ENCODE results near the gene DLGAP1.

DLGAP1 gene

GRCh38 chr18:4106407-4107033 is 348.6 kb downstream of the DLGAP1 start:
- H3K4me3 Mint-ChIP-seq: no peak overlapping the region
- peak; percentile 67 for DNase-seq
- no peaks in the 10 kb centered on the region for H3K4me1 Mint-ChIP-seq (ENCODE audit: low read depth)
- no peaks in the 10 kb centered on the region for H3K9me3 Mint-ChIP-seq
- no peak overlapping the region for H3K27ac Mint-ChIP-seq
- no peaks in the 10 kb centered on the region for H3K36me3 Mint-ChIP-seq (ENCODE audit: low read depth)
- peaks cover 7% of the 10 kb centered on the region for H3K27me3 Mint-ChIP-seq

DNA sequence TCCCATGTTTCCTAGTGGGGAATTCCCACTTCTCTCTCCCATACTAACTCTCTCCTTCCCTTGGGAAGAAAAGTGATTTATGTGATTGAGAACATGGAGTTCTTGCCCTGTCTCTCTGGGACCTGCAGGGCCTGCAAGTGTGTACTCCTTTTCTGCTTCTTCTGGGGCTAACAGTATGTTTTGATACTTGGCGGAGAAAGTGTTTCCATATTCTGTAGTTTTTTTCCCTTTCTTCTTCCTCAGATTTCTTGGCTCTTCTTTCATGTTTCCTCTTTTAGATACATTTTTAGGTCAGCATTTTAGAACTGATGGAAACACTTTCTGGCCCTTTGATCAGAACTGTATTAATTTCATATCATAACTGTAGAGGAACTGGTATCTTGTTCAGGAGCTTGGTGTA is 352.2 kb downstream of the DLGAP1 start:
- no peak for DNase-seq
- Mint-ChIP-seq H3K36me3 (ENCODE audit: low read depth) (no peaks in the 10 kb centered on the region), H3K4me1 (ENCODE audit: low read depth) (peaks cover 7% of the 10 kb centered on the region), H3K27ac (no peak overlapping the region), H3K4me3 (no peak overlapping the region), H3K27me3 (peaks cover 7% of the 10 kb centered on the region), H3K9me3 (no peaks in the 10 kb centered on the region)

- H3K4me1 Mint-ChIP-seq (ENCODE audit: low read depth): peaks cover 7% of the 10 kb centered on the region
- no peak overlapping the region for H3K4me3 Mint-ChIP-seq
These were observed 354.1 kb downstream of the DLGAP1 start for GRCh38 chr18:4101009-4101408.

GRCh38 chr18:4096486-4096885 is 358.6 kb downstream of the DLGAP1 start:
- H3K9me3 Mint-ChIP-seq: no peaks in the 10 kb centered on the region
- H3K27me3 Mint-ChIP-seq: no peaks in the 10 kb centered on the region
- H3K4me1 Mint-ChIP-seq (ENCODE audit: low read depth): peaks cover 7% of the 10 kb centered on the region
- DNase-seq: no peak
- no peaks in the 10 kb centered on the region for H3K36me3 Mint-ChIP-seq (ENCODE audit: low read depth)
- H3K4me3 Mint-ChIP-seq: no peak overlapping the region
- no peak overlapping the region for H3K27ac Mint-ChIP-seq

More at GRCh38 chr18:4101009-4101408, 354.1 kb downstream of the DLGAP1 start:
- no peak overlapping the region for H3K27ac Mint-ChIP-seq
- H3K36me3 Mint-ChIP-seq (ENCODE audit: low read depth): no peaks in the 10 kb centered on the region
- H3K9me3 Mint-ChIP-seq: no peaks in the 10 kb centered on the region
- DNase-seq: no peak
- no peaks in the 10 kb centered on the region for H3K27me3 Mint-ChIP-seq

- no peaks in the 10 kb centered on the region for H3K4me1 Mint-ChIP-seq (ENCODE audit: low read depth)
- H3K27ac Mint-ChIP-seq: no peak overlapping the region
- H3K27me3 Mint-ChIP-seq: no peaks in the 10 kb centered on the region
- H3K36me3 Mint-ChIP-seq (ENCODE audit: low read depth): no peaks in the 10 kb centered on the region
- H3K4me3 Mint-ChIP-seq: no peak overlapping the region
- no peaks in the 10 kb centered on the region for H3K9me3 Mint-ChIP-seq
- DNase-seq: no peak
These were observed 361.4 kb downstream of the DLGAP1 start for GRCh38 chr18:4093676-4094075.

GRCh38 chr18:4084382-4084900 is 370.7 kb downstream of the DLGAP1 start:
- no peaks in the 10 kb centered on the region for H3K36me3 Mint-ChIP-seq (ENCODE audit: low read depth)
- peaks cover 3% of the 10 kb centered on the region for H3K9me3 Mint-ChIP-seq
- no peak overlapping the region for H3K27ac Mint-ChIP-seq
- H3K4me1 Mint-ChIP-seq (ENCODE audit: low read depth): no peaks in the 10 kb centered on the region
- no peak overlapping the region for H3K4me3 Mint-ChIP-seq
- H3K27me3 Mint-ChIP-seq: no peaks in the 10 kb centered on the region
- DNase-seq: no peak

DNA sequence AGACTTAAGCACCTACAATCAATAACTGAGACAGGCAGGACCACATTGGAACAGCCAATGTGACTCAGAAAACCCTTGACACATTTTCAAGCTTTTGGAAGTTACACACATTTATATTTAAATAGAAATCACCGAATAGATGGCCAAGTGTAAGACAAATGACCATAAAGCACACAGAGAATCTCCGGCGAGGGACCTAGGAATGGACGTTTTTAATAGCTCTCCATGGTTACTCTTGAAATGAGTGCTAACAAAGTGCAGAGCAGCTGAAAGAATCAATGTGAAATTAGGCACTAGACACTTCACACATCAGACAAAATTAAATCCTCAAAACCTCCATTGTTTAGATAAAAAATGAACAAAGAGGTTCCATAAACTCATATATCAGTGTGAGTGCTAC is 376.9 kb downstream of the DLGAP1 start:
- no peak overlapping the region for H3K27ac Mint-ChIP-seq
- DNase-seq: no peak
- no peak overlapping the region for H3K4me3 Mint-ChIP-seq
- H3K36me3 Mint-ChIP-seq (ENCODE audit: low read depth): no peaks in the 10 kb centered on the region
- H3K4me1 Mint-ChIP-seq (ENCODE audit: low read depth): no peaks in the 10 kb centered on the region
- peaks cover 8% of the 10 kb centered on the region for H3K27me3 Mint-ChIP-seq
- H3K9me3 Mint-ChIP-seq: no peaks in the 10 kb centered on the region

GRCh38 chr18:4077721-4078120 is 377.4 kb downstream of the DLGAP1 start:
- Mint-ChIP-seq H3K4me3 (no peak overlapping the region), H3K9me3 (no peaks in the 10 kb centered on the region), H3K27ac (no peak overlapping the region), H3K27me3 (peaks cover 8% of the 10 kb centered on the region), H3K4me1 (ENCODE audit: low read depth) (no peaks in the 10 kb centered on the region), H3K36me3 (ENCODE audit: low read depth) (no peaks in the 10 kb centered on the region)
- no peak for DNase-seq

DNA sequence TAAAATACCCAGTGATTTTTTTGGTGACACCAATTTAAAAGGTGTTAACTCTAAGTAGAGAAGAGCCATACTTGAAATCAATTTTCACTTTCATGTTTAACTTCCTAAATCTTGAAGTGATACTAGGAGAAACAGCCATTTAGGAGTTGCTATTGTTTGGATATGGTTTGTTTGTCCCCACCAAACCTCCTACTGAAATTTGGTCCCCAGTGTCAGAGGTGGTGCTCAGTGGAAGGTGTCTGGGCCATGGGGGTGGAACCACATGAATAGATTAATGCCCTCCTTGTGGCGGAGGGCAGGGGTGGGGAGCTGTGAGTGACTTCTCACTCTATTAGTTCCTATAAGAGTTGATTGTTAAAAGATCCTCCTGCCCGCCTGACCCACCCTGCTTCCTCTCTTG is 377.9 kb downstream of the DLGAP1 start:
- no peak overlapping the region for H3K27ac Mint-ChIP-seq
- H3K27me3 Mint-ChIP-seq: peaks cover 8% of the 10 kb centered on the region
- no peaks in the 10 kb centered on the region for H3K36me3 Mint-ChIP-seq (ENCODE audit: low read depth)
- no peak overlapping the region for H3K4me3 Mint-ChIP-seq
- DNase-seq: no peak
- H3K9me3 Mint-ChIP-seq: no peaks in the 10 kb centered on the region
- no peaks in the 10 kb centered on the region for H3K4me1 Mint-ChIP-seq (ENCODE audit: low read depth)

DNA sequence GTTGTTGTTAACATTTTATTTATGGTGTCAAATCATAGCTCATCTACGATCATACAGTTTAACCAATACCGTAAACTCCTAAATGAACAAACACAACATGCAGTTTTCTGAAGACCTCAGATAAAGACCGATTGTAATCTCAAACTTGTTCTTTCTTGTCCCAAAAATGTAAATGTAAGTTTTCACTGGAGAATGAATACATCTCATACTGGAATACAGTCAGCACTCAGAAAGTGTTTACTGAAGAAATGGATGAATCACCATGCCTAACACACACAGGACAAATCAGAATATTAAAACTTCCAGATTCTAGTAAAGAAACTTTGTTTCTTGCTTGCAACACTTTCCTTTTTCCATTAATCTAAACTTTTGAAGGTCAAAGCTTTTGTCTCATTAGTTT is 380.5 kb downstream of the DLGAP1 start:
- no peaks in the 10 kb centered on the region for H3K9me3 Mint-ChIP-seq
- peaks cover 8% of the 10 kb centered on the region for H3K27me3 Mint-ChIP-seq
- DNase-seq: no peak
- no peaks in the 10 kb centered on the region for H3K36me3 Mint-ChIP-seq (ENCODE audit: low read depth)
- H3K4me3 Mint-ChIP-seq: no peak overlapping the region
- no peaks in the 10 kb centered on the region for H3K4me1 Mint-ChIP-seq (ENCODE audit: low read depth)
- H3K27ac Mint-ChIP-seq: no peak overlapping the region

DNA sequence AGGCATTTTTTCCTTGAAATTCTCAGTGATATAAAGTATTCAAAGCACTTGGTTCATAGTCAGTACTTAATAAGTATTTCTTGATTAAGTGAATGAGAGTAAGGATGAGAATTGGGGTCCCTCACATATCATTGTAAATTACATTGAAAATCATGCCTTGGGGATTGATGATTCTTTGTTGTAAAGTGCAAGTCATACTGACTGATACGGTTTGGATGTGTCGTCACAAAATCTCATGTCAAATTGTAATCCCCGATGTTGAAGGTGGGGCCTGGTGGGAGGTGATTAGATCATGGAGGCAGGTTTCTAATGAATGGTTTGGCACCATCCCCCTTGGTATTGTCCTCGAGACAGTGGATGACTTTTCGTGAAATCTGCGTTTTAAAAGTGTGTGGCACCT is 385.9 kb downstream of the DLGAP1 start:
- no peaks in the 10 kb centered on the region for H3K36me3 Mint-ChIP-seq (ENCODE audit: low read depth)
- H3K4me3 Mint-ChIP-seq: no peak overlapping the region
- no peak for DNase-seq
- H3K27ac Mint-ChIP-seq: no peak overlapping the region
- peaks cover 5% of the 10 kb centered on the region for H3K9me3 Mint-ChIP-seq
- H3K27me3 Mint-ChIP-seq: peaks cover 14% of the 10 kb centered on the region
- H3K4me1 Mint-ChIP-seq (ENCODE audit: low read depth): peaks cover 1% of the 10 kb centered on the region

GRCh38 chr18:4068552-4069158 is 386.5 kb downstream of the DLGAP1 start:
- H3K4me1 Mint-ChIP-seq (ENCODE audit: low read depth): peaks cover 1% of the 10 kb centered on the region
- no peak for DNase-seq
- no peak overlapping the region for H3K27ac Mint-ChIP-seq
- H3K9me3 Mint-ChIP-seq: peaks cover 5% of the 10 kb centered on the region
- H3K4me3 Mint-ChIP-seq: no peak overlapping the region
- no peaks in the 10 kb centered on the region for H3K36me3 Mint-ChIP-seq (ENCODE audit: low read depth)
- H3K27me3 Mint-ChIP-seq: peaks cover 15% of the 10 kb centered on the region

DNA sequence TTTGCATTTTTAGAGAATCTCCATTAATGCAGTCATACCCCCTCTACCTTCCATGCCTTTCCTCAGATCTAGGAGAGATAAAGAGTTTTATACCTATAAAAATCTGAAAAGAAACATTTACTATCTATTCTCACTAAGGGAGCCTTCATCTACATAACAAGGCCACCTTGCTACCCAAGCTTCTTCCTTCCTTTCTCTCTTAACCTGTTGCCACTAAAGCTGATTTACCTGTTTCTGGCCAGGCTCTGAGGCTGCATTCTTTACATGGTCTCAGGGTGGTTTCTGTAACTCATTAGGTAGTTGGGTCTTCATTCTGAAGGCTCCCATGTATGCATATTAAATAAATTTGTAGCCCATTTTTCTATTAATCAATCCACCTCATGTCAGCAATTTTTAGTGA is 391.6 kb downstream of the DLGAP1 start:
- DNase-seq: no peak
- Mint-ChIP-seq H3K27ac (no peak overlapping the region), H3K9me3 (peaks cover 18% of the 10 kb centered on the region), H3K36me3 (ENCODE audit: low read depth) (no peaks in the 10 kb centered on the region), H3K4me1 (ENCODE audit: low read depth) (no peaks in the 10 kb centered on the region), H3K4me3 (no peak overlapping the region), H3K27me3 (peaks cover 11% of the 10 kb centered on the region)

- peaks cover 8% of the 10 kb centered on the region for H3K27me3 Mint-ChIP-seq
- no peaks in the 10 kb centered on the region for H3K36me3 Mint-ChIP-seq (ENCODE audit: low read depth)
- H3K27ac Mint-ChIP-seq: no peak overlapping the region
- no peak overlapping the region for H3K4me3 Mint-ChIP-seq
- H3K4me1 Mint-ChIP-seq (ENCODE audit: low read depth): no peaks in the 10 kb centered on the region
- peaks cover 14% of the 10 kb centered on the region for H3K9me3 Mint-ChIP-seq
- no peak for DNase-seq
These were observed 394.5 kb downstream of the DLGAP1 start for GRCh38 chr18:4060427-4061281.

GRCh38 chr18:4058179-4058578 is 396.9 kb downstream of the DLGAP1 start:
- Mint-ChIP-seq H3K27me3 (no peaks in the 10 kb centered on the region), H3K9me3 (peaks cover 13% of the 10 kb centered on the region), H3K4me1 (ENCODE audit: low read depth) (no peaks in the 10 kb centered on the region), H3K4me3 (no peak overlapping the region), H3K27ac (no peak overlapping the region), H3K36me3 (ENCODE audit: low read depth) (no peaks in the 10 kb centered on the region)
- DNase-seq: no peak

All from activated T-cell treated with anti-CD3 and anti-CD28 coated beads, Interleukin-2, amount 50 U/mL, for 24 hours (primary cell).